IMR-90 (cell line): ENCODE results near the gene ADAMTS14. TPM values are rescaled to one million over a fixed set of nuclear protein-coding genes. Genes with fewer than 3 reads are reported as not detected.

Source experiments
- ATAC-seq: fragments of 200-7000 bp; cut with Tn5 transposase; 2 replicates; pipeline ENCODE4 v1.9.1; 2020; ENCODE audit warnings: low read depth, mild to moderate bottlenecking, moderate library complexity
- BruUV-seq: library from RNA; stranded (reverse); fragments of 400-500 nt; replicated peaks from 2 replicates; lab custom pipeline; 2021; lab: Mats Ljungman, UMichigan
- CTCF ChIA-PET: fragments of 300-600 bp; formaldehyde crosslinking; extraction: SDS; loops from one replicate; lab custom pipeline; 2021; ENCODE audit warnings: antibody characterized with exemption; lab: Yijun Ruan, JAX
- POLR2A ChIA-PET: fragments of 300-600 bp; sonication (Branson Sonifier 250); formaldehyde crosslinking; loops from one replicate; lab custom pipeline; 2022; ENCODE audit warnings: antibody characterized with exemption; ENCODE audit not compliant: unreplicated experiment; lab: Charles Lee
- DNase-seq: peaks from one replicate; pipeline ENCODE4 v3.0.0; 2013
- H2AFZ ChIP-seq: replicated peaks from 2 replicates; pipeline ENCODE3; 2013; ENCODE audit warnings: low read length, mild to moderate bottlenecking; ENCODE audit not compliant: poor library complexity
- H2AK5ac ChIP-seq: 2 replicates; pipeline ENCODE4 v1.6.1; 2013; ENCODE audit warnings: low read depth, low read length, inconsistent platforms
- H2AK9ac ChIP-seq: replicated peaks from 2 replicates; pipeline ENCODE3; 2013; ENCODE audit warnings: mild to moderate bottlenecking, low read depth, low read length, moderate library complexity; ENCODE audit not compliant: poor library complexity
- H2BK120ac ChIP-seq: 2 replicates; pipeline ENCODE4 v1.6.1; 2013; ENCODE audit warnings: low read depth, low read length, inconsistent platforms
- H2BK15ac ChIP-seq: 3 replicates; pipeline ENCODE4 v1.6.1; 2013; ENCODE audit warnings: low read depth, low read length, inconsistent platforms
- H2BK20ac ChIP-seq: 2 replicates; pipeline ENCODE4 v1.6.1; 2013; ENCODE audit warnings: low read depth, mild to moderate bottlenecking, inconsistent platforms, low read length, moderate library complexity
- H2BK5ac ChIP-seq: 2 replicates; pipeline ENCODE4 v1.6.1; 2013; ENCODE audit warnings: mild to moderate bottlenecking, low read depth, low read length, inconsistent platforms; ENCODE audit not compliant: poor library complexity, severe bottlenecking
- H3K14ac ChIP-seq: replicated peaks from 2 replicates; pipeline ENCODE4 v1.6.1; 2013; ENCODE audit warnings: low read depth, low read length, inconsistent platforms
- H3K18ac ChIP-seq: 2 replicates; pipeline ENCODE4 v1.6.1; 2013; ENCODE audit warnings: low read depth, low read length, control low read depth
- H3K23ac ChIP-seq: 2 replicates; pipeline ENCODE4 v1.6.1; 2013; ENCODE audit warnings: low read depth, low read length, inconsistent platforms
- H3K27ac ChIP-seq: 2 replicates; pipeline ENCODE4 v1.5.1; 2013; ENCODE audit warnings: mild to moderate bottlenecking, control low read depth, low read length; ENCODE audit not compliant: insufficient read depth
- H3K27me3 ChIP-seq: 2 replicates; pipeline ENCODE4 v1.6.1; 2013; ENCODE audit warnings: low read length; ENCODE audit not compliant: control insufficient read depth, insufficient read depth
- H3K36me3 ChIP-seq: 2 replicates; pipeline ENCODE4 v1.6.1; 2013; ENCODE audit warnings: low read length, mixed read lengths; ENCODE audit not compliant: control insufficient read depth, insufficient read depth
- H3K4ac ChIP-seq: 2 replicates; pipeline ENCODE4 v1.6.1; 2013; ENCODE audit warnings: low read depth, low read length, inconsistent platforms
- H3K4me1 ChIP-seq: 2 replicates; pipeline ENCODE4 v1.6.1; 2013; ENCODE audit warnings: low read length, mixed read lengths; ENCODE audit not compliant: control insufficient read depth, insufficient read depth
- H3K4me2 ChIP-seq: 2 replicates; pipeline ENCODE4 v1.6.1; 2013; ENCODE audit warnings: low read depth, mild to moderate bottlenecking, control low read depth, low read length, moderate library complexity
- H3K4me3 ChIP-seq: 2 replicates; pipeline ENCODE4 v1.5.1; 2013; ENCODE audit warnings: low read depth, mild to moderate bottlenecking, control low read depth, low read length, moderate library complexity; ENCODE audit not compliant: insufficient read depth
- H3K56ac ChIP-seq: 2 replicates; pipeline ENCODE4 v1.6.1; 2013; ENCODE audit warnings: low read length, inconsistent platforms; ENCODE audit not compliant: insufficient read depth; ENCODE audit errors: extremely low read depth
- H3K79me1 ChIP-seq, 2 experiments: 2 replicates each; pipeline ENCODE4 v1.6.1; 2013; ENCODE audit warnings: low read length in 2 of 2, inconsistent platforms in 1 of 2, low read depth in 1 of 2
- H3K9ac ChIP-seq: 2 replicates; pipeline ENCODE4 v1.6.1; 2013; ENCODE audit warnings: low read depth, low read length, control low read depth
- H3K9me1 ChIP-seq: 2 replicates; pipeline ENCODE4 v1.6.1; 2013; ENCODE audit warnings: low read length, inconsistent platforms; ENCODE audit not compliant: insufficient read depth
- H3K9me3 ChIP-seq: 2 replicates; pipeline ENCODE4 v1.6.1; 2013; ENCODE audit warnings: low read length; ENCODE audit not compliant: control insufficient read depth, insufficient read depth
- H4K20me1 ChIP-seq: 2 replicates; pipeline ENCODE4 v1.6.1; 2013; ENCODE audit warnings: low read length, inconsistent platforms; ENCODE audit not compliant: insufficient read depth
- H4K5ac ChIP-seq: 2 replicates; pipeline ENCODE4 v1.6.1; 2013; ENCODE audit warnings: mild to moderate bottlenecking, low read depth, low read length, control low read depth
- H4K8ac ChIP-seq, 2 experiments: 2 replicates each; pipeline ENCODE4 v1.6.1; 2013; ENCODE audit warnings: low read depth in 2 of 2, low read length in 2 of 2, control low read depth in 1 of 2, inconsistent platforms in 1 of 2
- H4K91ac ChIP-seq: 2 replicates; pipeline ENCODE4 v1.6.1; 2013; ENCODE audit warnings: low read depth, low read length, inconsistent platforms; ENCODE audit not compliant: insufficient read depth
- MAFK ChIP-seq: IDR thresholded peaks from 2 replicates; pipeline ENCODE4 v1.6.1; 2012; ENCODE audit warnings: low read depth, low read length, improper control_type of control experiment
- MXI1 ChIP-seq: IDR thresholded peaks from 2 replicates; pipeline ENCODE4 v1.6.1; 2012; ENCODE audit warnings: low read depth, mild to moderate bottlenecking, low read length, moderate library complexity, borderline replicate concordance
- RAD21 ChIP-seq: IDR thresholded peaks from 2 replicates; pipeline ENCODE4 v1.6.1; 2012; ENCODE audit warnings: low read length, improper control_type of control experiment
- WGBS, 2 experiments: methylation state at CpG; one replicate each; pipeline versions ENCODE4 v1.1.5 to v1.1.7; 2013; ENCODE audit warnings: missing lambda C conversion rate in 2 of 2; ENCODE audit not compliant: insufficient read length in 1 of 2; ENCODE audit errors: extremely low coverage in 2 of 2; 5-methylcytosine and 5-hydroxymethylcytosine counted together
- dilution Hi-C: fragments of 300-500 bp; cut with HindIII; formaldehyde crosslinking; loops from one replicate; pipeline ENCODE4 v1.14.3; 2018; ENCODE audit warnings: low sequenced_read_pairs; ENCODE audit not compliant: unreplicated experiment
- in situ Hi-C: fragments of 300-500 bp; cut with MboI; formaldehyde crosslinking; loops from 3 replicates; pipeline ENCODE4 v1.14.3; 2019; ENCODE audit warnings: low sequenced_read_pairs, inconsistent platforms, mixed read lengths
- intact Hi-C: fragments of 100-400 bp; cut with micrococcal nuclease; formaldehyde crosslinking; loops from 2 replicates; pipeline ENCODE4 v1.10.0; 2022
- polyA plus RNA-seq, 3 experiments: library from polyadenylated mRNA; depleted of rRNA; stranded (reverse); fragments of >200 nt; gene quantifications; 2 replicates each; pipeline ENCODE4 v1.2.3, GENCODE V29; 2012; ENCODE audit warnings: low replicate concordance in 1 of 3
- total RNA-seq: library from RNA; depleted of rRNA; stranded (reverse); fragments of >200 nt; gene quantifications from 2 replicates; pipeline ENCODE4 v1.2.3, GENCODE V29; 2012

Gene ADAMTS14
- total and polyA plus RNA-seq, 2 of the 4 experiments (the other 2 are of a cell fraction): under 0.01 to 0.31 TPM

- ATAC-seq (no peak), DNase-seq (no peak)
- peaks cover 54% of the 10 kb centered on the region for H3K27me3 ChIP-seq
- no peaks in the 10 kb centered on the region for H3K79me1 ChIP-seq
- no peaks in the 10 kb centered on the region for H4K20me1 ChIP-seq
- H3K4ac ChIP-seq: no peak overlapping the region
- WGBS, 2 experiments: 74% methylated on average over 3 of the region's 11 CpGs; no CpG with 5 or more reads in 1 of the 2 experiments
- no peak overlapping the region for H2BK120ac ChIP-seq
- no peak overlapping the region for H3K4me2 ChIP-seq
- H2BK5ac ChIP-seq: no peak overlapping the region
- H3K14ac ChIP-seq: no peak overlapping the region
- TF ChIP-seq MAFK (no peak), MXI1 (no peak), RAD21 (no peak)
- intact Hi-C loops (no loop called here), in situ Hi-C loops (no loop called here), dilution Hi-C loops (no loop called here)
- ChIA-PET POLR2A (no interaction called here), CTCF (no interaction called here)
- H4K5ac ChIP-seq: no peak overlapping the region
- no peak overlapping the region for H3K56ac ChIP-seq
- no peak overlapping the region for H3K27ac ChIP-seq
- no peak overlapping the region for H4K91ac ChIP-seq
- no peaks in the 10 kb centered on the region for H3K9me3 ChIP-seq
- H3K18ac ChIP-seq: no peak overlapping the region
- BruUV-seq: no TSS peak
- no peak overlapping the region for H2BK15ac ChIP-seq
- no peak overlapping the region for H3K23ac ChIP-seq
- H3K9ac ChIP-seq: no peak overlapping the region
- H4K8ac ChIP-seq: no peak overlapping the region
- no peak overlapping the region for H2AFZ ChIP-seq
- no peak overlapping the region for H2BK20ac ChIP-seq
- H2AK9ac ChIP-seq: no peak overlapping the region
- H3K4me3 ChIP-seq: no peak overlapping the region
- no peaks in the 10 kb centered on the region for H3K9me1 ChIP-seq
- H3K4me1 ChIP-seq: no peaks in the 10 kb centered on the region
- no peak overlapping the region for H2AK5ac ChIP-seq
- H3K36me3 ChIP-seq: no peaks in the 10 kb centered on the region
Observed at GRCh38 chr10:70782746-70783680, 110.7 kb downstream of the ADAMTS14 start.
